AG09319 (cell line): ENCODE data around the gene ASB15.

Experiments
- DNase-seq: peaks from one replicate; pipeline ENCODE4 v3.0.0-alpha.2; 2010; ENCODE audit warnings: low read depth; ENCODE audit errors: extremely low read depth
- TF ChIP-seq, protein P1 (sequence below): IDR thresholded peaks from 2 replicates; pipeline ENCODE4 v1.5.1; 2011; ENCODE audit warnings: low read depth, mild to moderate bottlenecking, inconsistent platforms, low read length, moderate library complexity

Gene ASB15

DNA sequence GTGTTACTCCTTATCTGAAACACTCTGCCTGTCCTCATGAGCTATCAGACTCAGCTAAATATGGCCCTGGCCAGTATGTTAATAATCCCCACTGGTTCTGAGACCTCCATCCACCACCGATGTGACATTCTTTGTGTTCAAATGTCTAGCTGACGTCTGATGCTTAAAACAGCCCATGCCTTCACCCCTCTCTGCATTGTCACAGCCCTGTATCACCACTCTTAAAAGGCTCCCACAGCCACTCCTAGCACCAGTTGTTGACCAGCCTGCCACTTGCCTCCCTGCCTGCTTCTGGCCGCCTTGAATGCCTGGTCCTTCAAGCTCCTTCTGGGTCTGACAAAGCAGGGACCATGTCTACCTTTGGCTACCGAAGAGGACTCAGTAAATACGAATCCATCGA is 54.0 kb downstream of the ASB15 start, which contains the start of gene LMOD2:
Gene LMOD2, plus strand, starts transcription at position 253 of the 400 bp plus-strand sequence. Its CDS starts 98 bp downstream, at position 351.
- DNase-seq: no peak
- TF ChIP-seq, protein P1, sequence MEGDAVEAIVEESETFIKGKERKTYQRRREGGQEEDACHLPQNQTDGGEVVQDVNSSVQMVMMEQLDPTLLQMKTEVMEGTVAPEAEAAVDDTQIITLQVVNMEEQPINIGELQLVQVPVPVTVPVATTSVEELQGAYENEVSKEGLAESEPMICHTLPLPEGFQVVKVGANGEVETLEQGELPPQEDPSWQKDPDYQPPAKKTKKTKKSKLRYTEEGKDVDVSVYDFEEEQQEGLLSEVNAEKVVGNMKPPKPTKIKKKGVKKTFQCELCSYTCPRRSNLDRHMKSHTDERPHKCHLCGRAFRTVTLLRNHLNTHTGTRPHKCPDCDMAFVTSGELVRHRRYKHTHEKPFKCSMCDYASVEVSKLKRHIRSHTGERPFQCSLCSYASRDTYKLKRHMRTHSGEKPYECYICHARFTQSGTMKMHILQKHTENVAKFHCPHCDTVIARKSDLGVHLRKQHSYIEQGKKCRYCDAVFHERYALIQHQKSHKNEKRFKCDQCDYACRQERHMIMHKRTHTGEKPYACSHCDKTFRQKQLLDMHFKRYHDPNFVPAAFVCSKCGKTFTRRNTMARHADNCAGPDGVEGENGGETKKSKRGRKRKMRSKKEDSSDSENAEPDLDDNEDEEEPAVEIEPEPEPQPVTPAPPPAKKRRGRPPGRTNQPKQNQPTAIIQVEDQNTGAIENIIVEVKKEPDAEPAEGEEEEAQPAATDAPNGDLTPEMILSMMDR: no peak

- no peak for DNase-seq
- TF ChIP-seq, protein P1: no peak
Observed at GRCh38 chr7:123656544-123657303, 55.1 kb downstream of the ASB15 start.

DNA sequence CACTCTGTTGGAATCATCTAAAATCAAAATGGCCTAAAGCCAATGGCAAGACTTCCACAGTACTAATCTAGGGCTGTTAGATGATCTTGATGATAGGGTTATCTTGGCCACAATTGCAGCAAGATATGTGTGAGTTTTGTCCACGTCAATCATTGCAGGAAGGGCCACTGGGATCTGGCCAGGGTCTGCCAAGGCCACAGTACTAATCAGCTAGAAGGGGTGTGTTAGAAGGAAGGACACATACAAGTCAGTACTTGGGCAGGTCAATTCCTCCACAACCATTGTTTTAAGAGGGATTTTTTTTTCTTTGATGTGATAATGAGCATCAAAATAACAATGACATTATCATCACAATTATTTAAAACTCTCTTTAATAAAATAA is 55.7 kb downstream of the ASB15 start:
- DNase-seq: no peak
- TF ChIP-seq, protein P1: no peak

DNA sequence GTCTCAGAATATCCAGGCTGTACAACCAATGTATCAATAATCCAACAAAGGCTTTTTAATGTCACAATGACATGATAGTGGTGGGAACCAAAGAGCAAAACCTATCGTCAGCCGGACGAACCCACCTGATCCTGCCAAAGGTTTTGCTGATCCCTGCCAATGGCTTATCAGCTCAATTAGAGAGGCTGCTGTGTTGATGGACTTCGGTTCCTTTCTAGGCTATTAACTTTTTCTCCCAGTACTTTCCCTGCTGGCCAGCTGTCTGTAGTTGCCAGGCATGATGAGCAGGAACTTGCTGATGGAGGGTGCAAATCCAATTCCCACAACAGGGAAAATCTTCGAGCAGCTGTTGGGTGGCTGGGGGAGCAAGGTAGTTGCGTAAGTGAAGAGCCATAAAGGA is 56.4 kb downstream of the ASB15 start:
- no peak for DNase-seq
- TF ChIP-seq, protein P1: no peak

GRCh38 chr7:123660514-123661354 is 59.1 kb downstream of the ASB15 start:
- TF ChIP-seq, protein P1: no peak
- DNase-seq: no peak

GRCh38 chr7:123661765-123662164 is 60.1 kb downstream of the ASB15 start:
- DNase-seq: no peak
- TF ChIP-seq, protein P1: no peak

- DNase-seq: no peak
- TF ChIP-seq, protein P1: no peak
Observed at GRCh38 chr7:123662293-123662692, 60.7 kb downstream of the ASB15 start.
